VCaP (cell line): Measurements from ENCODE around the gene SULT2B1.

Experiments
- H3K27ac ChIP-seq: fragments of 450-650 bp; 2 replicates; pipeline ENCODE4 v1.5.1; 2017
- TF ChIP-seq, protein P1 (sequence below): fragments of 450-650 bp; conservative IDR thresholded peaks from 2 replicates; pipeline ENCODE4 v1.5.1; 2017; ENCODE audit warnings: mild to moderate bottlenecking, moderate library complexity

Gene SULT2B1

GRCh38 chr19:48627865-48628314 lies 75.9 kb downstream of the SULT2B1 start:
- TF ChIP-seq, protein P1, sequence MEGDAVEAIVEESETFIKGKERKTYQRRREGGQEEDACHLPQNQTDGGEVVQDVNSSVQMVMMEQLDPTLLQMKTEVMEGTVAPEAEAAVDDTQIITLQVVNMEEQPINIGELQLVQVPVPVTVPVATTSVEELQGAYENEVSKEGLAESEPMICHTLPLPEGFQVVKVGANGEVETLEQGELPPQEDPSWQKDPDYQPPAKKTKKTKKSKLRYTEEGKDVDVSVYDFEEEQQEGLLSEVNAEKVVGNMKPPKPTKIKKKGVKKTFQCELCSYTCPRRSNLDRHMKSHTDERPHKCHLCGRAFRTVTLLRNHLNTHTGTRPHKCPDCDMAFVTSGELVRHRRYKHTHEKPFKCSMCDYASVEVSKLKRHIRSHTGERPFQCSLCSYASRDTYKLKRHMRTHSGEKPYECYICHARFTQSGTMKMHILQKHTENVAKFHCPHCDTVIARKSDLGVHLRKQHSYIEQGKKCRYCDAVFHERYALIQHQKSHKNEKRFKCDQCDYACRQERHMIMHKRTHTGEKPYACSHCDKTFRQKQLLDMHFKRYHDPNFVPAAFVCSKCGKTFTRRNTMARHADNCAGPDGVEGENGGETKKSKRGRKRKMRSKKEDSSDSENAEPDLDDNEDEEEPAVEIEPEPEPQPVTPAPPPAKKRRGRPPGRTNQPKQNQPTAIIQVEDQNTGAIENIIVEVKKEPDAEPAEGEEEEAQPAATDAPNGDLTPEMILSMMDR = no peak
- H3K27ac ChIP-seq = no peak overlapping the region

GRCh38 chr19:48628486-48629296 lies 76.7 kb downstream of the SULT2B1 start:
- no peak overlapping the region for H3K27ac ChIP-seq
- TF ChIP-seq, protein P1 = no peak

GRCh38 chr19:48629297-48629598 lies 77.3 kb downstream of the SULT2B1 start:
- no peak overlapping the region for H3K27ac ChIP-seq
- TF ChIP-seq, protein P1 = no peak

GRCh38 chr19:48629599-48630295 lies 77.8 kb downstream of the SULT2B1 start:
- TF ChIP-seq, protein P1 = no peak
- H3K27ac ChIP-seq = peak overlapping the region; percentile 95

- H3K27ac ChIP-seq = peak overlapping the region; percentile 95
- TF ChIP-seq, protein P1 = peak; percentile 20; the same call in 1 of the 2 replicates
Observed at GRCh38 chr19:48630296-48631063, 78.5 kb downstream of the SULT2B1 start.

- peak overlapping the region; percentile 95 for H3K27ac ChIP-seq
- TF ChIP-seq, protein P1 = no peak
Observed at GRCh38 chr19:48631225-48631624, 79.3 kb downstream of the SULT2B1 start.

GRCh38 chr19:48632286-48632685 lies 80.3 kb downstream of the SULT2B1 start:
- H3K27ac ChIP-seq = peak overlapping the region; percentile 95
